Neutrophil (primary cell): ENCODE results near the gene LILRB5.
A peak's percentile ranks its signal among the peaks of the same experiment; 100 is the strongest.
"Not testable (repeated sequence)": the region's sequence is repeated elsewhere in the genome, so short reads cannot be mapped to it uniquely, and the experiment has no call there.

ENCODE experiments used
- H3K27ac ChIP-seq: fragments of 200-600 bp; sonication (generic); 2 replicates; pipeline ENCODE4 v1.5.1; 2016; ENCODE audit warnings: mild to moderate bottlenecking, moderate library complexity
- H3K27me3 ChIP-seq: fragments of 200-600 bp; sonication (generic); 2 replicates; pipeline ENCODE4 v1.6.0; 2016; ENCODE audit warnings: mild to moderate bottlenecking
- H3K36me3 ChIP-seq: fragments of 200-600 bp; sonication (generic); 2 replicates; pipeline ENCODE4 v1.5.1; 2017
- H3K4me1 ChIP-seq, 2 experiments: fragments of 200-600 bp in 1 of 2; sonication (generic) in 1 of 2; 1 replicate in 1 of 2; 2 replicates in 1 of 2; pipeline versions ENCODE4 v1.5.1 to v1.6.1; 2013 to 2016; ENCODE audit warnings: low read depth in 1 of 2, low read length in 1 of 2, mild to moderate bottlenecking in 1 of 2, moderate library complexity in 1 of 2; ENCODE audit not compliant: control insufficient read depth in 1 of 2, insufficient read depth in 1 of 2
- H3K4me3 ChIP-seq, 2 experiments: fragments of 200-600 bp in 1 of 2; sonication (generic) in 1 of 2; 1 replicate in 1 of 2; 2 replicates in 1 of 2; pipeline ENCODE4 v1.5.1; 2013 to 2016; ENCODE audit warnings: low read depth in 1 of 2, low read length in 1 of 2, mild to moderate bottlenecking in 1 of 2, moderate library complexity in 1 of 2
- H3K9me3 ChIP-seq: fragments of 200-600 bp; sonication (generic); 2 replicates; pipeline ENCODE4 v1.5.1; 2016
- TF ChIP-seq, protein P1 (sequence below): fragments of 200-600 bp; sonication (generic); IDR thresholded peaks from 2 replicates; pipeline ENCODE4 v1.5.1; 2016; ENCODE audit warnings: antibody characterized with exemption

Gene LILRB5

GRCh38 chr19:54298357-54299125, 41.5 kb upstream of the LILRB5 start:
- Histone ChIP-seq H3K4me3 (peak overlapping the region; percentile 13 to 20), H3K27ac (peak overlapping the region; percentile 80), H3K36me3 (peaks cover 15% of the 10 kb centered on the region), H3K27me3 (peaks cover 7% of the 10 kb centered on the region), H3K9me3 (no peaks in the 10 kb centered on the region), H3K4me1 (peaks cover 62 to 64% of the 10 kb centered on the region in 2 experiments)
- TF ChIP-seq, protein P1, sequence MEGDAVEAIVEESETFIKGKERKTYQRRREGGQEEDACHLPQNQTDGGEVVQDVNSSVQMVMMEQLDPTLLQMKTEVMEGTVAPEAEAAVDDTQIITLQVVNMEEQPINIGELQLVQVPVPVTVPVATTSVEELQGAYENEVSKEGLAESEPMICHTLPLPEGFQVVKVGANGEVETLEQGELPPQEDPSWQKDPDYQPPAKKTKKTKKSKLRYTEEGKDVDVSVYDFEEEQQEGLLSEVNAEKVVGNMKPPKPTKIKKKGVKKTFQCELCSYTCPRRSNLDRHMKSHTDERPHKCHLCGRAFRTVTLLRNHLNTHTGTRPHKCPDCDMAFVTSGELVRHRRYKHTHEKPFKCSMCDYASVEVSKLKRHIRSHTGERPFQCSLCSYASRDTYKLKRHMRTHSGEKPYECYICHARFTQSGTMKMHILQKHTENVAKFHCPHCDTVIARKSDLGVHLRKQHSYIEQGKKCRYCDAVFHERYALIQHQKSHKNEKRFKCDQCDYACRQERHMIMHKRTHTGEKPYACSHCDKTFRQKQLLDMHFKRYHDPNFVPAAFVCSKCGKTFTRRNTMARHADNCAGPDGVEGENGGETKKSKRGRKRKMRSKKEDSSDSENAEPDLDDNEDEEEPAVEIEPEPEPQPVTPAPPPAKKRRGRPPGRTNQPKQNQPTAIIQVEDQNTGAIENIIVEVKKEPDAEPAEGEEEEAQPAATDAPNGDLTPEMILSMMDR = no peak

- Histone ChIP-seq H3K9me3 (no peaks in the 10 kb centered on the region), H3K27ac (peak overlapping the region; percentile 80), H3K27me3 (peaks cover 7% of the 10 kb centered on the region), H3K4me3 (peak overlapping the region in 1 of 2 experiments; percentile 13), H3K36me3 (peaks cover 15% of the 10 kb centered on the region), H3K4me1 (peaks cover 55 to 57% of the 10 kb centered on the region in 2 experiments)
- TF ChIP-seq, protein P1 = no peak
Measured at GRCh38 chr19:54297759-54298305, 40.8 kb upstream of the LILRB5 start.

DNA sequence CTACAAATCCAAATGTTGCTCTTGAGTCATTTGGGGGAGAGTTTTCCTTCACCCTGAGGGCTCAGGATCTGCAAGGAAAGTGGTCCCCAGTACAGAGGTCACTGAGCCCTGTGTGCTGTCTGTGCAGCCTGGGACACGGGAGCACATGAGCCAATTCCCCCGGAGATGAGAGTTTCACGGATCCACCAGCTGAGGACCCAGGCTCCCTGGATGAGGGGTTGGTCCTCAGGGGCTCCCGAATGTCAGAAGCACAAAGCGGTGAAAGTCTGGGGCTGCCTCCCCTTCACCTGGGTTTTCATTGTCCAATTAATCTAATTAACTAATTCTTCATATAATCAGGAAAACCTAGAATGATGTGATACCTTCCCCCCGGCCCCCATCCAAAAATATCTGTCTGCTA, 37.5 kb upstream of the LILRB5 start:
- TF ChIP-seq, protein P1 = no peak
- peaks cover 25 to 26% of the 10 kb centered on the region in 2 experiments for H3K4me1 ChIP-seq
- no peak overlapping the region for H3K4me3 ChIP-seq
- no peak overlapping the region for H3K27ac ChIP-seq
- H3K9me3 ChIP-seq = no peaks in the 10 kb centered on the region
- peaks cover 17% of the 10 kb centered on the region for H3K27me3 ChIP-seq
- peaks cover 15% of the 10 kb centered on the region for H3K36me3 ChIP-seq

- Histone ChIP-seq H3K27me3 (peaks cover 14% of the 10 kb centered on the region), H3K4me1 (peaks cover 24 to 25% of the 10 kb centered on the region in 2 experiments)
- H3K9me3 ChIP-seq, H3K36me3 ChIP-seq, H3K27ac ChIP-seq, H3K4me3 ChIP-seq: not testable (repeated sequence)
Measured at GRCh38 chr19:54289160-54289559, 32.1 kb upstream of the LILRB5 start.

DNA sequence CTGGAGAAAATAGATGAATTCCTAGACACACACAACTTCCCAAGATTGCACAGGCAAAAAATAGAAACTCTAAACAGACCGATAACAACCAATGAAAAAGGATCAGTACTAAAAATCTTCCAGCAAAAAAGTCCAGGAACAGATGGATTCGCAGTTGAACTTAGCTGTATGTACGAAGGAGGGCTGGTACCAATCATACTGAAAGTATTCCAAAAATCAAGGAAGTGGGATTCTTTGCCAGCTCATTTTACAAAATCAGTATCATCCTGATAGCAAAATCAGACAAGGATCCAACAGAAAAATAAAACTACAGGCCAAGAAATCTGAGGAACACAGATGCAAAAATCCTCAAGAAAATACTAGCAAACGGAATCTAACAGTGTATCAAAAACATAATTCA, 30.4 kb upstream of the LILRB5 start:
- Histone ChIP-seq H3K27me3 (peaks cover 10% of the 10 kb centered on the region), H3K4me1 (peaks cover 41 to 42% of the 10 kb centered on the region in 2 experiments), H3K4me3 (no peak overlapping the region), H3K36me3 (no peaks in the 10 kb centered on the region), H3K9me3 (no peaks in the 10 kb centered on the region), H3K27ac (no peak overlapping the region)
- TF ChIP-seq, protein P1 = no peak

- not testable (repeated sequence) for H3K9me3 ChIP-seq, H3K4me3 ChIP-seq, H3K27ac ChIP-seq, H3K36me3 ChIP-seq, H3K27me3 ChIP-seq
- peaks cover 52 to 54% of the 10 kb centered on the region in 2 experiments for H3K4me1 ChIP-seq
Measured at GRCh38 chr19:54286283-54286682, 29.2 kb upstream of the LILRB5 start.

DNA sequence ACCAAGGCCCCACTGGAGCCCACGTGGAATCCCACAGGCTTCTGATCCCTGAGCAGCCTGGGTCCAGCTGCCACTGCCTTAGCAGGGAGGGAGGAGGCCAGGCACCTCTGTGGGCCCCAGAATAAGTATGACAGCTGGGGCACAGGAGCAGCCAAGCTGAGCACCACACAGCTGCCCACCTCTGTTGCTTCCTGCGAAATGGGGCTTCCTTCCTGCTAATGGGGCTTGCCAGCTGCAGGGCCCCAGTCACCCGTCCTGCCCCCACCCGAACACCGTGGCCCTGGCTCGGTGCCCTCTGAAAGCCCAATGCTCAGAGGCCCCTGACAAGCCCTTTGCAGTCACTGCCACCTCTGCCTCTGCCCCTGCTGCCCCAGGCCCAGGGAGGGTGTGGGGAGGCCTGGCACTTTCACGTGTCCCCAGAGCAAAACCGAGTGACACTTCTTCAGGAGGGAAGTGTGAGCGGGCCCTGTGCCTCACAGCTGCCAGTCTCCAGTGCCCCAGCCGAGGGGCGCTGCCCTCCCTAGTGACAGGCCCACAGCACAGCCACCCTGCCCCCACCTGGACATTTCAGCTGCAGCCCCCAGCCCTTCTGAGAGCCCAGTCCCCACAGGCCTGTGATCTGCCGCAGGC, 28.5 kb upstream of the LILRB5 start:
- Histone ChIP-seq H3K27ac (peak overlapping the region; percentile 46), H3K4me1 (peaks cover 58 to 61% of the 10 kb centered on the region in 2 experiments)
- H3K36me3 ChIP-seq, H3K9me3 ChIP-seq, H3K4me3 ChIP-seq, H3K27me3 ChIP-seq: not testable (repeated sequence)
